Left forelimb (tissue), 1 donor: ENCODE data around the gene ZNF440.
"Not testable (repeated sequence)": the region's sequence is repeated elsewhere in the genome, so short reads cannot be mapped to it uniquely, and the experiment has no call there.

Source experiments
- DNase-seq: peaks from one replicate; pipeline ENCODE4 v3.0.0-alpha.2; 2018; ENCODE audit warnings: low spot score

The ZNF440 gene

DNA sequence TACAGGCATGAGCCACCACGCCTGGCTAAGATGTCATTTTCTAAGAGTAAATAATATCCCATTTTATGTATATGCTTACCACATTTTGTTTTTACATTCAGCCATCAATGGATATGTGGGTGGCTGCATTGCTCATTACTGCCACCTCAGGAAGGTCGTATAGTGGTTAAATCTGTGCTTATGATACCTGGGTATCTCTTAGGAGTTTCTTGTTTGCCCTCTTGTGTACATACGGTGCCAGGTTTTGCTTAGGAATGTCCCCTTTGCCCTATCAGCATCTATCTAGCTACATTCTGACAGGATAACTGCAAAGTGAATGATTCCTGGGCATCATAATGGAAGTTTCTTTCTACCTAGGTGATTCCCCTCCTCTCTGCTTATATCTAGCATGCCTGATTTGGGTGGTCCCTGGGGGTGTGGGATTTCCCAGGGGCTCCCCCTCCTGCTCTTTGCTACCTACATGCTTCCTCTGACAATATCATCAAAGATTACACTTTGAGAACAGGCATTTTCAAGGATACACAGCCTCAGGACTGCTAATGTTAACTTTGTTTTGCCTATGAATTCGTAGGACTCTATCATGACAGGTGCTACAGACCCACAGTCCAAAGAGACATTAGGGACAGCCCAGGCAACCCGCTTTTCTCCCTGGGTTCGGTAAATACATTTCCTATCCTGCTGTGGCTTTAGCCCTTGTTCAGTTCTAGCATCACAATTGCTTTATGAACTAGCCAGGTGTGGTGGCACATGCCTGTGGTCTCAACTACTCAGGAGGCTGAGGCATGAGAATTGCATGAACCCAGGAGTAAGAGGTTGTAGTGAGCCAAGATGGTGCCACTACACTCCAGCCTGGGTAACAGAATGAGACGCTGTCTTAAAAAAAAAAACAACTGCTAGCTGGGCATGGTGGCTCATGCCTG lies 15.1 kb downstream of the ZNF440 start:
- not testable (repeated sequence) for DNase-seq

DNA sequence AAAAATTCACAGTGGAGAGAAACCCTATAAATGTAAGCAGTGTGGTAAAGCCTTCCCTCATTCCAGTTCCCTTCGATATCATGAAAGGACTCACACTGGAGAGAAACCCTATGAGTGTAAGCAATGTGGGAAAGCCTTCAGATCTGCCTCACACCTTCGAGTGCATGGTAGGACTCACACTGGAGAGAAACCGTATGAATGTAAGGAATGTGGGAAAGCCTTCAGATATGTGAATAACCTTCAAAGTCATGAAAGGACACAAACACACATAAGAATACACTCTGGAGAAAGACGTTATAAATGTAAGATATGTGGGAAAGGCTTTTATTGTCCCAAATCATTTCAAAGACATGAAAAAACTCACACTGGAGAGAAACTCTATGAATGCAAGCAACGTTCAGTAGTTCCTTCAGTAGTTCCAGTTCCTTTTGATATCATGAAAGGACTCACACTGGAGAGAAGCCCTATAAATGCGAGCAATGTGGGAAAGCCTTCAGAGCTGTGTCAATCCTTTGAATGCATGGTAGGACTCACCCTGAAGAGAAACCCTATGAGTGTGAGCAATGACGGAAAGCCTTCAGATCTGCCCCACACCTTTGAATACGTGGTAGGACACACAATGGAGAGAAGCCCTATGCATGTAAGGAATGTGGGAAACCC lies 18.3 kb downstream of the ZNF440 start:
- DNase-seq, result no peak

DNA sequence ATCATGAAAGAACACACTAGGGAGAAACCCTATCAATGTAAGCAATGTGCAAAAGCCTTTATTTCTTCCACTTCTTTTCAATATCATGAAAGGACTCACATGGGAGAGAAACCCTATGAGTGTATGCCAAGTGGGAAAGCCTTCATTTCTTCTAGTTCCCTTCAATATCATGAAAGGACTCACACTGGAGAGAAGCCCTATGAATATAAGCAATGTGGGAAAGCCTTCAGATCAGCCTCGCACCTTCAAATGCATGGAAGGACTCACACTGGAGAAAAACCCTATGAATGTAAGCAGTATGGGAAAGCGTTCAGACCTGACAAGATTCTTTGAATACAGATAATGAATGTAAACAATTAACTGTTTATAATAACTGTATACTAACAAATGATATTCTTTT lies 19.5 kb downstream of the ZNF440 start:
- DNase-seq, result no peak

DNA sequence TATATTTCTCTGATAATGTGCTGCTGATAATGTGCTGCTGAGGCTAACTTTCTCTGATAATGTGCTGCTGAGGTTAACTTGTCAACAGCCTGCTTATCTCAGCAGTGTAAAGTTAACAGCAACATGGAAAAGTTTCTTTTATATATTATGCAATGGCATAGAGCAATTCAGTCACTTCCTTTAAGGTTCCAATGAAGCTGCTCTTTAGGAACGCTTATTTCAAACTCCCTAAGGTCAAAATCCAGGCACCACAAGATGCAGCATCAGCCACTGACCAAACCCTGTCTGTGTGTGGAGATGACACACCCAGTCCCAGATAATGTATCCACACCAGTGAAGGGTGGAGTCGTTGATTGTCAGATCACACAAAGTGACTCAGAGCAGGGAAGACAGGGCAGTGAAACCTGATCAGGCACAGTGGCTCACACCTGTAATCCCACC lies 21.6 kb downstream of the ZNF440 start:
- not testable (repeated sequence) for DNase-seq

DNA sequence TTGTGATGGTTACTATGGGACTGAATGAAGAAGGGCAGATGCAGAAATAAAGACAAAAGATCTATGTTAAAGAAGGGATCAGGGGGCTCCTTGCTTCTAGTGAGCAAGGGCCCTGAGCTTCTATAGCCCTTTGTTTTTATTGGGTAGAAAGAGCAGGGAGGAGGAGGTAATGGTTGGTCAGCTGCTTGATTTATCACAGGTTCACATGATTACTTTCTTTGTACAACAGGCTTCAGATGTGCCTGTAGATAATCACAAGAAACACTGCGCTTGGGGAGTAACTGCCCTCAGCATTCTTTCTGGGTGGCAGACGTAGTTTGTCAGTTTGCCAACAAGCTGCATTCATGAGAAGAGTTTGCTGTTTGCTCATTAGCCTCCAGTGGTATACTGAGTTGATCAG lies 29.6 kb downstream of the ZNF440 start:
- DNase-seq, result no peak

DNA sequence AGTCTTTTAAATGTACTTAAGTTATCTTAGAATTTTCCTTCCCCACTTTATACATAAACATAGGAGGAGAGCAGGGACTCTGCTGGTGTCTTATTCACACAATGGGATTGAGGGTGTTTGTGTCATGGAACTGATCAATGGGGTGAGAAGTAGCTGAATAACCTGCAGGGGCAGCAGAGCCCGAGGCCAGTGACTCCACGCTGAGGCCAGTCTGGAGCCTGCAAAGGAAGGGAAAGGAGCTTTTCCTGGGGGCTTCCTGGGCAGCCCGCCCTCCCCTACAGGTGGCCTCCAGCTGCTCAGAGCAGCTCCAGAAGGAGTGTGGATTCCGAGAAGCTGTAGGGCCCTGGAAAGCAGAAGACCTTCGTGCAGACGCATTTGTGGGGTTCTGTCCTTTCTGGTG lies 33.5 kb downstream of the ZNF440 start:
- not testable (repeated sequence) for DNase-seq

DNA sequence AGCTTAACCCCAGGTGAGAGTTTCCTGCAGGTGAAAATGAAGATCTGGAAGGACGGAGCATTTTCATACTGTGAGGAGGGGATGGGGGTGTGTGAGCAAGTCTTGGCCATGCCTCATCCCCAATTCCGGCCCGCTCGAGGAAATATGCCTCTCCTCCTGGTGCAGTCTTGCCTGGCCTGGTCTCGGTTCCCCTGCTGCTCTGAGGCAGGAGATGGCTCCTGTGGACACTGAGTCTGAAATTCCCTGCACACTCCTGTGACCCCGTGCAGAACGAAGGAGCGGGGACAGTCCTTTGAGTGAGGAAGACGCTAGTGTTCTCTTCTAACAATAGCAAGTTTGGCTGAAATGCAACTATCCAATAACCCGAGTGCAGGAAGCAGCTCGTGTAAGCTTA lies 34.1 kb downstream of the ZNF440 start:
- DNase-seq, result no peak

DNA sequence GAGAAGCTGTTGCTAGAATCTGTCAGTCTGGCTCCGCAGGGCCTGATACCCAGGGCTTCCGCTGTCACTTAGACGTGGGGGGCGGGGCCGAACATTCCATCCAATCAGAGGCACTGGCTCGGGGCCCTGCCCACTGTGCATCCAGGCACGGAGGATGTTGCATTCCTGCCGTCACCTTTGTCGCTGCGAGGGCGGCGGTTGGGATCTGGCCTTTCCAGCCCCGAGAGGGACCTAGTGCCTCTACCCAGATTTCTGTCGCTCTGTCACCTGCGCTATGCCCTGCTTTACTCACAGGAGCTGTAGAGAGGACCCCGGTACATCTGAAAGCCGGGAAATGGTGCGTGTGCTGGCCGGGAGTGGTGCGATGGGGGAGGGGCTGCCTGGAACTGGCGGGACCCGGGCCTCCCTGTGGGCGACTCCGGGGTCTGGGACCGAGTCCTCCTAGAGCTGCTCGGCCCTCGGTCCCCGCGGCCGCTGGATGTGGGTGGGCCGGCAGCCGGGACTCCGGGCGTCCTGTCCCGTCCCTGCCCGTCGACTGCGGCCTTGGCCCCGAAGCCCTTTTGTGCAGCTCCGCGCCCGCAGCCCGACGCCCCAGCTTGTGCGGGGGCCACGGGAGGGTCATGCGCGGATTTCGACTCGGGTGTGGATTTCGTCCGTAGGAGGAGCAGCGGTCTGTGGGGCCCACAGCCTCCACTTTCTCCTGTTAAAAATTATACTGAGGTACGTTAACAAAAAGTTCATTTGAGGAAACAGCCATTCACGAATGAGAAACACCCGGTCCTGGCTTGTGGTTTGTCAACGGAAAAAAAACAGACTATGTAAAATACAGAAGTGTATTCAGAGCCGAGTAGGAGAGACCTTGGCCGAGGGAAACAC lies 34.8 kb downstream of the ZNF440 start, which contains the start of gene ZNF439:
Gene ZNF439, plus strand, starts transcription at position 133 of the 876 bp plus-strand sequence. Its CDS starts 142 bp downstream, at position 275.
- DNase-seq, result peak; percentile 87

DNA sequence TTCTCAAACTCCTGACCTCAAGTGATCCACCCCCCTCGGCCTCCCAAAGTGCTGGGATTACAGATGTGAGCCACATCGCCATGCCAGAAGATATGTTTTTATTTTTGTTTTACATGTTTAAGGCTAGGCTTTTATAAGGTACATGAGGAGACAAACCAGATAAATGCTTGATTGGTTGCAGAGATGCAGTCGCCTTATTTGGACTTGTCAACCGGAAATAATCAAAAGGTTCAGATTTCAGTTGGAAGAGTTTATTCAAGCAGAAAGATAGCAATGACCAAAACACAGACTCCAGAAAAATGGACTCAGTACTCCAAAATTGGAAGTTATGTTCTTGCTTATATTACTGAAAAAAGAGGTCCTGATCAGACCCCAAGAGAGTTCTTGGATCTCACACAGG lies 36.2 kb downstream of the ZNF440 start:
- DNase-seq, result not testable (repeated sequence)

DNA sequence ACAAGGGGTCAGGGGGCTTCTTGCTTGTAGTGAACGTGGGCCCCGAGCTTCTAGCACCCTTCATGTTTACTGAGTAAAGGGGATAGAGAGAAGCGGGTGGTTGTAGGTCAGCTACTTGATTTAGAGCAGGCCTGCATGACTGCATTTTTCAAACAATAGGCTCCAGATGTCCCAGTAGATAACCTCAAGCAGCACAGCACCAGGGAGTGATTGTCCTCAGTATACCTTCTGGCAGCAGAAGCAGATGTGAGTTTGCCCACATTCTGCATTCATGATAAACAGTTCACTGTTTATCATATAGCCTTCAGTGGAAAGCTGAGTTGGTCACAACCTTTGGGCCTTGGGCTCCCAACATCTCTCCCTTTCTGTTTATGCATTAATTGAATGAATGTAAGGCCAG lies 39.3 kb downstream of the ZNF440 start:
- no peak for DNase-seq

DNA sequence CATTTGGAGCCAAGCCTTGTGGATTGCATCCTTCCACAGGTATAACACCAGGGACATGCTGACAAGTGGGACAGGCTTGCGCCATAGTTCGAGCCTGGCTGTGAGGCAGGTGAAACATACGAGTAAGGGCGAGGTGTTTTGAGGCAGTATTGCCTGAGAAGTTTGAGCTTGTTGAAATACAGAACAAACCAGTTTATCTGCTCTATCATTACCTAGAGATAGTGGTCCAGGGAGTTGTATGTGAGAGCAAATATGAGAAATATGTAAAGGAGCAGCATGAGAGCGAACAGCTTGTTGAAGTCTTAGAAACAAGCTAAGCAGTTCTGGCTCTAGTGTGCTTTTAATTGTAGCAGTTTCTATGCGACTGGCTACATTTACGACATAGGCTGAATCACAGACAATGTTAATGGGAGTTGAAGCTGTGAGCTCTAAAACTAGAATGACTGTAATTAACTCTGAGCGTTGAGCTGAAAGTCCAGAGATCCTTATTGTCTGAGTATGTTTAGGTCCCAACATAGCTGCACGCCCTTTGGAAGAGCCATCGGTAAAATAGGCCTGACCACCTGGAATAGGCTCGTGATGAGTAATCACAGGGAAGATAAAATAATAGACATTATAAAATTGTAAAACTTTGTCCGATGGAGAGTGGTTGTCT lies 42.6 kb downstream of the ZNF440 start:
- no peak for DNase-seq

DNA sequence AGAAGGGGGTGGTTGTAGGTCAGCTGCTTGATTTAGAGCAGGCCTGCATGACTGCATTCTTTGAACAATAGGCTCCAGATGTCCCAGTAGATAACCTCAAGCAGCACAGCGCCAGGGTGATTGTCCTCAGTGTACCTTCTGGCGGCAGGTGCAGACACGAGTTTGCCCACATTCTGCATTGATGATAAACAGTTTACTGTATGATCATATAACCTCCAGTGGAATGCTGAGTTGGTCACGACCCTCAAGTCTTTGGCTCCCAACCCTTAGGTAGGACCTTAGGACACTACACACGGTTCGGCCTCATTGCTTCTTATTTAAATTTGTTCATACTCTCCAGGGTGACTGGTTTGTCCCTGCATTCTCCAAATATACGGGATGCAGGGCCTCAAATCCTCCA lies 46.6 kb downstream of the ZNF440 start:
- DNase-seq, result no peak

DNA sequence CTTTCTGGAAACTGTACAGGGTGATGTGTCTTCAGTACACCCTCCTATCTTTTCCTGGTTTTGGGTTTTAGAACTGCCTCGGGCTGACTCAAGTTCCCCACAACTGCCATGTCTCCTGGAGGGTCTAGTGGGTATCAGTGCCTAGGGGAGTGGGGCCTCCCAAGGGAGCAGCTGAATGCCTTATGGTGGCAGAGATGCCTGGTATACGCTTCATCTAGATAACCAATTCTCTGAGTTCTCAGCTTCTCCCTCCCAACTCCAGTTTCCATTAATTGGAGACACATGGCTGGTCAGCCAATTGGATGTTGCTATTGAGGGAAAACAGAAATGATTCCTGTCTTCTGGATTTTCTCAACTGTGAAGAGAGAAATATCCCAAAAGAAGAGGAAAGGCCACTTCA lies 47.2 kb downstream of the ZNF440 start:
- no peak for DNase-seq

DNA sequence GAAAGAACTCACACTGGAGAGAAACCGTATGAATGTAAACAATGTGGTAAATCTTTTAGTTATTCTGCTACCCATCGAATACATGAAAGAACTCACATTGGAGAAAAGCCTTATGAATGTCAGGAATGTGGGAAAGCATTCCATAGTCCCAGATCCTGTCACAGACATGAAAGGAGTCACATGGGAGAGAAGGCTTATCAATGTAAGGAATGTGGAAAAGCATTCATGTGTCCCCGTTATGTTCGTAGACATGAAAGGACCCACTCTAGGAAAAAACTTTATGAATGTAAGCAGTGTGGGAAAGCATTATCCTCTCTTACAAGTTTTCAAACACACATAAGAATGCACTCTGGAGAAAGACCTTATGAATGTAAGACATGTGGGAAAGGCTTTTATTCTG lies 53.7 kb downstream of the ZNF440 start:
- not testable (repeated sequence) for DNase-seq

DNA sequence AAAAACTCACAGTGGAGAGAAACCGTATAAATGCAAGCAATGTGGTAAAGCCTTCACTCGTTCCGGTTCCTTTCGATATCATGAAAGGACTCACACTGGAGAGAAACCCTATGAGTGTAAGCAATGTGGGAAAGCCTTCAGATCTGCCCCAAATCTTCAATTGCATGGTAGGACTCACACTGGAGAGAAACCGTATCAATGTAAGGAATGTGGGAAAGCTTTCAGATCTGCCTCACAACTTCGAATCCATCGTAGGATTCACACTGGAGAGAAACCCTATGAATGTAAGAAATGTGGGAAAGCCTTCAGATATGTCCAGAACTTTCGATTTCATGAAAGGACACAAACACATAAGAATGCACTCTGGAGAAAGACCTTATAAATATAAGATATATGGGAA lies 54.1 kb downstream of the ZNF440 start:
- no peak for DNase-seq

DNA sequence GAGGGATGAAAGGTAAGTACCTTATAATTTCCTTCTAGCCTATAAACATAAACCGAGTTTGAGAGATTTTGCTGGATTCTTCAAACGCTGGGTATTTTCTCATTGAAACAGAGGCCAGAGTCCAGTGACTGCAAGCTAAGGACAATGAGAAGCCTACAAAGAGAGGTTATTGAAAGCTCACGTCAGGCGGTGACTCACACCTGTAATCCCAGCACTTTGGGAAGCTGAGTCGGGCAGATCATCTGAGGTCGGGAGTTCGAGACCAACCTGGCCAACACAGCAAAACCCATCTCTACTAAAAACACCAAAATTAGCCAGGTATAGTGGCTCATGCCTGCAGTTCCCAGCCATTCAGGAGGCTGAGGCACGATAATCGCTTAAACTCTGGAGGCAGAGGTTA lies 58.6 kb downstream of the ZNF440 start:
- no peak for DNase-seq

DNA sequence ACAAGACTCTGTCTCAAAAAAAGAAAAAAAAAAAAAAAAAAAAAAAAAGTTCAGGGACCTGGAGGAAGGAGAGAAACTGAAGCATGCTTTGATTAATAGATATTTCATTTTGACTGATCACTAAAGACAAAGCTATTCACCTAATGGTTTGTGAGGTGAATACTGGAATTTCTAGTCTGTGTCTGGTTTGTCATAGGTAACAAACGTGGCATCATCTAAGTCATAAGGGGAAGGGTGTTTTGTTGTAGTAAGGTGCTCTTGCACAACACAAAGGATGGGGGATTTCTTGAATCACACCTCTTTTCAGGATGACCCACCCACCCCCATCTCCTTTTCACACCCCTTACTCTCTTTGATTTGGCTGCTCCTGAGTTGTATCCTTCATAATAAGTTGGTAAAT lies 59.7 kb downstream of the ZNF440 start:
- no peak for DNase-seq

DNA sequence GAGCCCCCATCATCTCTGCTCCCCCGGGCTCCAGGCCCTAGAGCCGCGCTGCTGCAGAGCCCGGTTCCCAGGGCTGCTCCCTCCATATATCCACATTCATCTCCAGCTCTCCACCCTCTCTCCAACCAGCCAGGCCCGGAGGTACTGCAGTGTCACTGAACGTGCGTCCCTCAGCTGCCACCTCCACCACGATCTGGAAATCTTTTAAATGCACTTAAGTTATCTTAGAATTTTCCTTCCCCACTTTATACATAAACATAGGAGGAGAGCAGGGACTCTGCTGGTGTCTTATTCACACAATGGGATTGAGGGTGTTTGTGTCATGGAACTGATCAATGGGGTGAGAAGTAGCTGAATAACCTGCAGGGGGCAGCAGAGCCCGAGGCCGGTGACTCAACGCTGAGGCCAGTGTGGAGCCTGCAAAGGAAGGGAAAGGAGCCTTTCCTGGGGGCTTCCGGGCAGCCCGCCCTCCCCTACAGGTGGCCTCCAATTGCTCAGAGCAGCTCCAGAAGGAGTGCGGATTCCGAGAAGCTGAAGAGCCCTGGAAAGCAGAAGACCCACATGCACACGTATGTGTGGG lies 65.7 kb downstream of the ZNF440 start:
- DNase-seq, result not testable (repeated sequence)

DNA sequence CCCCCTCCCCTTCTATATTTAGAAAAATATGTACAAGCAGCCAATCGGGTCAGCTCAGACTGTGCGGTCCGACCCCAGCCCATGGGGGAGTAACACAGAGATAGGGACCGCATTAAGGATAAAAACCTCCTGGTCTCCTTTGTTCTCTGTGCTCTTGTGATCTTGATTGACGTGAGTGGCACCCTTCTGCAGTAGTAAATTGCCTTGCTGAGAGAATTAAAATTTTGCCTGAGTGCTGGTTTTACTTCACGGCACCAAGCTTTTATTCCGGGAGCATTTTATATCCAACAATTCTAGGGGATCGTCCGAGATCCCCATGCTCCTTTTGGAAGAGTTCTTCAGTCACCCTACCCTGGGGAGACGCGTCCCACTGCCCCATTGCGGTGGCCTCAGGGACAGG lies 66.5 kb downstream of the ZNF440 start:
- no peak for DNase-seq

DNA sequence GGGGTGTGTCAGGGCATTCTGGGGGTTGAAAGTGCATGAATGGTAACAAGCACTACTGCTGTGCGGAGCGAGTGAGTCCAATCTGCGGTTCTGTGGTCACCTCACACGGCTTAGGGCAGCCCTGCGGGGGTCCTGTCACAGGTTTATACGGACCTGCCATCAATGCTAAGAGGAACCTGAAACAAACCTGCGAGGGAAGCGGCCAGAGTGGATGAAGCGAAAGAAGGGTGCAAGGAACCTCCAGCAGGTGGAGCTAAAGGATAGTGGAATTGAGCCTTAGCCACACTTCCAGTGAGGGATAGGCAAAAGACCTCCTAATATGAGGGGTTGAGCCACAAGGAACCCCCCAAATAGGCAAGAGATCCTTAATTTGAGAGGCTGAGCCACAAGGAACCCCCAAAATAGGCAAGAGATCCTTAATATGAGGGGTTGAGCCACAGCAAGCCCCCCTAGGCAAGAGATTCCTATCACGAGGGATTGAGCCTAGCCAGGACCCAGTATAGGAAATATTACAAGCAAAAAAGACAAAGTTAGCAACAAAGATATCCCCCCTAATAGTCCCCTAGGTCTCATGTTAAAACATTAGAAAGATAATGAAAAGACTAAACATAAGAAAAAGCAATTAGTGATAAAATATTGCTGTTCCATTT lies 67.2 kb downstream of the ZNF440 start:
- DNase-seq, result no peak

DNA sequence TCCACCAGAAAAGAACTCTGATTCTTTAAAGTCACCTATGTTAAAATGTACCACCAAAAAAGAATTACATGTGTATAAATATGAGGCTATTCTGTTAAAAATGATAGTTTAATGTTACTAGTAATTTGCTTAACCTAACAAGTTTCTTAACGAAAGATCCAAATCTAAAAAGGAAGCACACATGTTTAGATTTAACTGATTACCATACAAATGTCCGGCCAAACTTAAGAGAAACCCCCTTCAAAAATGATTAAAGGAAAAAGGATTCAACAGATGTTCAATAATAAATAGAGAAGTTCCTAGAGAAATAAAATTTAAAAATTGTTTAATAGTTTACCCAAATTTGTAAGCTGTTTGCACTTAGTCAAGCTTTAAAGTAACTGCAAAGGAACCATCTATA lies 68.5 kb downstream of the ZNF440 start:
- DNase-seq, result no peak
